T-helper 2 cell (primary cell): ENCODE data around the gene ENKD1.
A peak's percentile ranks its signal among the peaks of the same experiment; 100 is the strongest.
"Not testable (repeated sequence)": the region's sequence is repeated elsewhere in the genome, so short reads cannot be mapped to it uniquely, and the experiment has no call there.

Experiments used
- DNase-seq, 5 experiments: peaks; one replicate each; pipeline versions ENCODE4 v3.0.0 to v3.0.0-alpha.2; 2012 to 2022
- total RNA-seq, 2 donors: gene quantifications; one replicate each; lab custom pipeline; 2026; lab: John Stamatoyannopoulos, UW

The ENKD1 gene
- total RNA-seq, result 5.1 to 6.5 reads per million in 2 donors

GRCh38 chr16:67666559-67667452 lies at the start of gene ENKD1, which contains the start of gene C16orf86:
Gene ENKD1, minus strand, starts transcription at chr16:67666750. Its CDS starts 308 bp downstream, at chr16:67666442.
Gene C16orf86, plus strand, starts transcription at chr16:67666814. Its CDS starts 157 bp downstream, at chr16:67666971.
- DNase-seq, result peak; percentile 66 to 88 (median 70)

- DNase-seq, result no peak
Measured at GRCh38 chr16:67716097-67716496, 49.5 kb upstream of the ENKD1 start.

- no peak for DNase-seq
Measured at GRCh38 chr16:67714522-67714921, 48.0 kb upstream of the ENKD1 start.

GRCh38 chr16:67713647-67714273 lies 47.2 kb upstream of the ENKD1 start:
- no peak for DNase-seq

GRCh38 chr16:67710607-67711006 lies 44.1 kb upstream of the ENKD1 start:
- no peak for DNase-seq

GRCh38 chr16:67709050-67709449 lies 42.5 kb upstream of the ENKD1 start:
- DNase-seq, result no peak

GRCh38 chr16:67708368-67708771 lies 41.8 kb upstream of the ENKD1 start:
- no peak for DNase-seq

GRCh38 chr16:67707790-67708189 lies 41.2 kb upstream of the ENKD1 start:
- DNase-seq, result no peak

- no peak for DNase-seq
Measured at GRCh38 chr16:67707210-67707609, 40.7 kb upstream of the ENKD1 start.

- no peak for DNase-seq
Measured at GRCh38 chr16:67704110-67704509, 37.6 kb upstream of the ENKD1 start.

GRCh38 chr16:67703626-67704025 lies 37.1 kb upstream of the ENKD1 start:
- DNase-seq, result peak in 1 of 5 experiments; percentile 55

GRCh38 chr16:67702130-67702529 lies 35.6 kb upstream of the ENKD1 start:
- no peak for DNase-seq

- DNase-seq, result no peak
Measured at GRCh38 chr16:67701420-67701819, 34.9 kb upstream of the ENKD1 start.

GRCh38 chr16:67699265-67699664 lies 32.7 kb upstream of the ENKD1 start:
- DNase-seq, result peak in 1 of 5 experiments; percentile 13

GRCh38 chr16:67697422-67698185 lies 31.1 kb upstream of the ENKD1 start:
- no peak for DNase-seq

GRCh38 chr16:67694611-67695010 lies 28.1 kb upstream of the ENKD1 start:
- DNase-seq, result no peak

- not testable (repeated sequence) for DNase-seq
Measured at GRCh38 chr16:67693517-67694285, 27.2 kb upstream of the ENKD1 start.

GRCh38 chr16:67685388-67686112 lies 19.0 kb upstream of the ENKD1 start:
- no peak for DNase-seq

GRCh38 chr16:67683767-67684166 lies 17.2 kb upstream of the ENKD1 start:
- DNase-seq, result no peak

- no peak for DNase-seq
Measured at GRCh38 chr16:67679935-67680897, 13.7 kb upstream of the ENKD1 start.
